SK-N-SH (cell line): ENCODE results near the gene PNPLA4. TPM values are rescaled to one million over a fixed set of nuclear protein-coding genes. Genes with fewer than 3 reads are reported as not detected.
A peak's percentile ranks its signal among the peaks of the same experiment; 100 is the strongest.

Experiments used
- CTCF ChIA-PET: fragments of 300-600, 350-600 bp; formaldehyde crosslinking; extraction: SDS; loops from one replicate; lab custom pipeline; 2021; lab: Yijun Ruan, JAX
- POLR2A ChIA-PET: fragments of 350-600 bp; sonication (Branson Sonifier 250); formaldehyde crosslinking; extraction: SDS; loops from one replicate; lab custom pipeline; 2020; ENCODE audit warnings: antibody characterized with exemption, inconsistent platforms; lab: Yijun Ruan, JAX
- DNase-seq: peaks from one replicate; pipeline ENCODE4 v3.0.0; 2012
- H2AFZ ChIP-seq: fragments of 200-600 bp; sonication (generic); 2 replicates; pipeline ENCODE4 v1.8.1; 2016; ENCODE audit warnings: antibody characterized with exemption, mild to moderate bottlenecking, low read depth
- H3F3A ChIP-seq: fragments of 200-600 bp; sonication (generic); replicated peaks from 2 replicates; pipeline ENCODE3; 2016; ENCODE audit warnings: antibody characterized with exemption, mild to moderate bottlenecking; ENCODE audit not compliant: insufficient read depth
- H3K27ac ChIP-seq, 2 experiments: fragments of 200-500 bp in 1 of 2; fragments of 200-600 bp in 1 of 2; sonication (Bioruptor generic) in 1 of 2; sonication (generic), shearing (Covaris generic) in 1 of 2; 2 replicates each; pipeline versions ENCODE4 v1.5.1 to v1.6.1; 2014 to 2016; ENCODE audit warnings: low read depth in 2 of 2, inconsistent platforms in 1 of 2, low read length in 1 of 2, mild to moderate bottlenecking in 1 of 2, mixed read lengths in 1 of 2
- H3K27me3 ChIP-seq: fragments of 200-600 bp; sonication (generic), shearing (Covaris generic); 2 replicates; pipeline ENCODE4 v1.6.1; 2016; ENCODE audit warnings: mixed run types; ENCODE audit not compliant: insufficient read depth
- H3K36me3 ChIP-seq, 2 experiments: fragments of 200-500 bp in 1 of 2; fragments of 200-600 bp in 1 of 2; sonication (Bioruptor generic) in 1 of 2; sonication (generic) in 1 of 2; replicated peaks in 1 of 2; 2 replicates each; pipeline versions ENCODE3 to v1.5.1; 2014 to 2016; ENCODE audit warnings: low read length in 1 of 2, mild to moderate bottlenecking in 1 of 2; ENCODE audit not compliant: insufficient read depth in 2 of 2, control insufficient read depth in 1 of 2
- H3K4me1 ChIP-seq, 2 experiments: fragments of 200-500 bp in 1 of 2; fragments of 200-600 bp in 1 of 2; sonication (Bioruptor generic) in 1 of 2; sonication (generic), shearing (Covaris generic) in 1 of 2; 2 replicates each; pipeline versions ENCODE4 v1.5.1 to v1.6.1; 2014 to 2016; ENCODE audit warnings: low read depth in 1 of 2, low read length in 1 of 2, mixed run types in 1 of 2; ENCODE audit not compliant: insufficient read depth in 2 of 2, control insufficient read depth in 1 of 2
- H3K4me2 ChIP-seq: fragments of 200-600 bp; sonication (generic), shearing (Covaris generic); 2 replicates; pipeline ENCODE4 v1.6.1; 2017; ENCODE audit warnings: mixed run types
- H3K4me3 ChIP-seq, 2 experiments: fragments of 200-500 bp in 1 of 2; fragments of 200-600 bp in 1 of 2; sonication (Bioruptor generic) in 1 of 2; sonication (generic), shearing (Covaris generic) in 1 of 2; 2 replicates each; pipeline versions ENCODE4 v1.5.1 to v1.8.1; 2014 to 2016; ENCODE audit warnings: low read depth in 2 of 2, inconsistent platforms in 1 of 2, low read length in 1 of 2, mild to moderate bottlenecking in 1 of 2, mixed read lengths in 1 of 2, moderate library complexity in 1 of 2
- H3K79me2 ChIP-seq: fragments of 200-600 bp; sonication (generic); 2 replicates; pipeline ENCODE4 v1.8.1; 2017; ENCODE audit warnings: mild to moderate bottlenecking; ENCODE audit not compliant: insufficient read depth
- H3K9ac ChIP-seq: fragments of 200-600 bp; sonication (generic); 2 replicates; pipeline ENCODE4 v1.6.1; 2017; ENCODE audit warnings: mixed run types
- H3K9me2 ChIP-seq: fragments of 200-600 bp; sonication (generic); 2 replicates; pipeline ENCODE4 v1.6.1; 2017; ENCODE audit warnings: mixed run types
- H3K9me3 ChIP-seq: fragments of 200-600 bp; sonication (generic); 2 replicates; pipeline ENCODE4 v1.6.1; 2017; ENCODE audit warnings: mixed run types, mild to moderate bottlenecking, moderate library complexity
- H4K20me1 ChIP-seq: fragments of 200-600 bp; sonication (generic); 2 replicates; pipeline ENCODE4 v1.6.1; 2017; ENCODE audit warnings: mild to moderate bottlenecking, mixed run types; ENCODE audit not compliant: insufficient read depth
- CTCF ChIP-seq: fragments of 200-600 bp; sonication (generic); IDR thresholded peaks from 2 replicates; pipeline ENCODE4 v1.6.1; 2017; ENCODE audit warnings: antibody characterized with exemption, mild to moderate bottlenecking, moderate library complexity
- FOXM1 ChIP-seq: IDR thresholded peaks from 2 replicates; pipeline ENCODE4 v1.4.0; 2012; ENCODE audit warnings: low read depth, mild to moderate bottlenecking
- GABPA ChIP-seq: IDR thresholded peaks from 2 replicates; pipeline ENCODE4 v1.4.0; 2012; ENCODE audit warnings: low read depth, mild to moderate bottlenecking
- GATA2 ChIP-seq: sonication (generic); formaldehyde crosslinking; IDR thresholded peaks from 2 replicates; pipeline ENCODE4 v1.5.0; 2020; ENCODE audit warnings: mild to moderate bottlenecking, missing genetic modification reagents
- IRF3 ChIP-seq: fragments of 150-350 bp; IDR thresholded peaks from 2 replicates; pipeline ENCODE4 v1.6.1; 2016; ENCODE audit warnings: mild to moderate bottlenecking, low read depth, low read length
- MXI1 ChIP-seq: IDR thresholded peaks from 2 replicates; pipeline ENCODE4 v1.6.1; 2012; ENCODE audit warnings: mild to moderate bottlenecking, low read depth, low read length, improper control_type of control experiment
- RAD21 ChIP-seq: IDR thresholded peaks from 2 replicates; pipeline ENCODE4 v1.6.1; 2012; ENCODE audit warnings: mild to moderate bottlenecking, low read length
- RCOR1 ChIP-seq: fragments of 150-350 bp; IDR thresholded peaks from 2 replicates; pipeline ENCODE4 v1.6.1; 2017; ENCODE audit warnings: antibody characterized with exemption, low read length
- RXRA ChIP-seq: IDR thresholded peaks from 2 replicates; pipeline ENCODE4 v1.4.0; 2012; ENCODE audit warnings: low read depth, mild to moderate bottlenecking, borderline replicate concordance
- SMC3 ChIP-seq: IDR thresholded peaks from 2 replicates; pipeline ENCODE4 v1.6.1; 2012; ENCODE audit warnings: low read depth, low read length, improper control_type of control experiment
- TCF12 ChIP-seq: IDR thresholded peaks from 2 replicates; pipeline ENCODE4 v1.4.0; 2012
- WGBS: methylation state at CpG from one replicate; pipeline ENCODE4 v1.1.6; 2017; ENCODE audit warnings: low lambda C conversion rate; 5-methylcytosine and 5-hydroxymethylcytosine counted together
- polyA plus RNA-seq, 3 experiments: library from polyadenylated mRNA; depleted of rRNA; stranded (reverse); fragments of >200 nt; gene quantifications; 2 replicates each; pipeline ENCODE4 v1.2.3, GENCODE V29; 2012

PNPLA4 gene
- polyA plus RNA-seq, 1 of the 3 experiments (the other 2 are of a cell fraction), result 13.4 TPM

DNA sequence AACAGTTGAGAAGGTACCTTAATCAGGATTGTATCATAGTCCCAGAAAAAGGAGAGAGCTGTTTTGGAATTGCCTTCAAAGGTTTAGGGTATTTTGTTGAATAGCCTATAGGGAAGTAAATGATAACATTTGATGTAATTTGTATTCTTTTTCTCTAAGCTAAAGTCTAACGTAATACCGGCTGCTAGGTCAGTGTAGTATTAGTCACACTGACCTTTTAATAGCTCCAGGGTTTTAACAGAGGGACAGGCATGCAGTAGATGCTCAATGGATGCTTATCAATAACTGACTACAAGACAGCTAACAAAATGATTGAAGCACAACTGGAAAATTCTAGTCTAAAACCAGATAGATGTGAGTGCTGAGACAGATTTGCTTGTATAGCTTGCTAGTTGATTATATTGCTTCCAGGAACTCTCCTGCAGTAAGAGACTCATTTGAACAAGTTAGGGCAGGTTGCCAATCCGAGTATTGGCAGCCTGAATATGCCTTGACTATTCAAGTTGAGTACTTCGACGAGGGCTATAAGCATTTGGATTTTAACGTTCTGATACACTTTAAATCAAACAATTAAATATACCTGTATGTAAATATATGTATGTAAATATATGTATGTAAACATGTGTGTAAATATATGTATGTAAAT lies 16.5 kb upstream of the PNPLA4 start:
- H3K79me2 ChIP-seq, result no peaks in the 10 kb centered on the region
- no peak for DNase-seq
- no peaks in the 10 kb centered on the region for H3K36me3 ChIP-seq
- no peaks in the 10 kb centered on the region; a peak in 1 of 4 replicates for H3K4me1 ChIP-seq
- no peaks in the 10 kb centered on the region for H3K9me3 ChIP-seq
- CTCF ChIA-PET, result no interaction called here
- no peaks in the 10 kb centered on the region for H3K9me2 ChIP-seq
- no peaks in the 10 kb centered on the region for H3F3A ChIP-seq
- POLR2A ChIA-PET, result no interaction called here
- H3K4me3 ChIP-seq, result no peak overlapping the region
- H3K9ac ChIP-seq, result no peak overlapping the region
- H4K20me1 ChIP-seq, result no peaks in the 10 kb centered on the region; the same call in 1 of the 2 replicates
- no peak for TF ChIP-seq IRF3
- no peak for TF ChIP-seq TCF12
- no peak for TF ChIP-seq RXRA
- TF ChIP-seq GATA2 (CRISPR knock-in tag), result no peak
- TF ChIP-seq MXI1, result no peak
- TF ChIP-seq FOXM1, result no peak
- no peak overlapping the region for H3K27ac ChIP-seq
- H2AFZ ChIP-seq, result no peak overlapping the region
- H3K4me2 ChIP-seq, result no peak overlapping the region
- 38% methylated on average over 6 of the region's 6 CpGs for WGBS
- H3K27me3 ChIP-seq, result no peaks in the 10 kb centered on the region

DNA sequence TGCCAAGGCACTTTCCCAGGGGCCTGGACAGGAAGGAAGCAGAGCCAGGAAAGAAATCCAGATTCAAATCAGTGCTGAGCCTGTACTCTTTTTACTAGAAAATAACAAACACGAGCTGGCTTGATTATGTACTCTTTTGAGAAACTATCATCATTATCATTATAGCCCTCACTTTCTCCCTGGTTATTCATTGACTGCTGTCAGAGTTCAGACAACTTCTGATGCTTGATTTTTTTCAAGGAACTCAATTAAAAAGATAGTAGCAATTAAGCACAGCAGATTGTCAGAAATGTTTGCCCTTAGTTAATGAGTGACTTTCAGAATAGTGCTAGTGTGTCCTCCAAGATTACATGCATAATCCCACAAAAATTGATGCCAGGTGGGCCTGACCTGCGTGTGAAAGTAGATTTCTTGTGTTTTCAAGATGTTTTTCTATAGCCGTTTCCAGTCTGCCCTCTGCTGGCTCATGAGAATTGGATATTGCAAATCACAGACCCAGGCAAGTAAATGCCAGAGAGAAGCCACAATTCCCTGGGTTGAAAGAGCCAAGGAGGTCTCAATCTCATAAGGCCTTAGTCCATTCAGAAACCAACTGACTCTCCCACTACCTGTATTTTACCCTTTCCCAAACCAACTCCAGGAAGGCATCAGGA lies 14.3 kb upstream of the PNPLA4 start:
- H3K36me3 ChIP-seq, result no peaks in the 10 kb centered on the region
- no peaks in the 10 kb centered on the region for H3K9me3 ChIP-seq
- H3K9me2 ChIP-seq, result no peaks in the 10 kb centered on the region
- H2AFZ ChIP-seq, result no peak overlapping the region
- H3F3A ChIP-seq, result no peaks in the 10 kb centered on the region
- CTCF ChIA-PET, result interaction anchor here (1.1 kb wide), 1 partner anchor 14 kb away, joined by 3 read pairs; the partner anchor contains the start of gene PNPLA4
- no peak overlapping the region for H3K9ac ChIP-seq
- POLR2A ChIA-PET, result no interaction called here
- TF ChIP-seq SMC3 (peak; percentile 11; the same call in 1 of the 2 replicates), RAD21 (peak; percentile 45), GABPA (no peak), CTCF (peak; percentile 56), RCOR1 (no peak)
- no peak for DNase-seq
- no peaks in the 10 kb centered on the region; the same call in 1 of the 2 replicates for H4K20me1 ChIP-seq
- WGBS, result 2% methylated on average over 3 of the region's 3 CpGs
- no peak overlapping the region for H3K4me3 ChIP-seq
- H3K4me1 ChIP-seq, result no peaks in the 10 kb centered on the region; a peak in 1 of 4 replicates
- no peak overlapping the region for H3K27ac ChIP-seq
- H3K4me2 ChIP-seq, result no peak overlapping the region
- H3K79me2 ChIP-seq, result no peaks in the 10 kb centered on the region
- no peaks in the 10 kb centered on the region for H3K27me3 ChIP-seq
